GM18861 (cell line): ENCODE data around the gene NDUFC2.
A peak's percentile ranks its signal among the peaks of the same experiment; 100 is the strongest.
"Not testable (repeated sequence)": the region's sequence is repeated elsewhere in the genome, so short reads cannot be mapped to it uniquely, and the experiment has no call there.

Experiments
- ATAC-seq: cut with Tn5 transposase; IDR thresholded peaks from one replicate; pipeline ENCODE4 v1.9.1; 2021; ENCODE audit not compliant: unreplicated experiment

The NDUFC2 gene

DNA sequence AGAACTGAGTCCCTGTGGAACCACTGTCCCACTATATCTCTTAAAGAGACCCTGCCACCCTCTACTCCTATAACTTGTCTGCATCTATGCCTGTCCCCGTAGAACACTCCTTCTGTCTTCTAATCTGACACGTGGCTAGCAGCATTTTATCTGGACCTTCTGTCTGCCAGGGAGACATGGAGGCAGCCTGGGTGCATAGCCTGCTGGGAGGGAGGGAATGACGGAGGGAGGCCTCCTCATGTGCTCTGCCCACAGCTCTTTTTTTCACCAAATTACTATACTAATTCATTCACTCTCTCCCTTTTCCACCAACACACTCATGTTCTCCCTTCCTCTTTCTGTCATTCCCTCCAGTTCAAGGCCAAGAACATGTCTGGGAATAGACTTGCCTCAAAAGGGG is 23.6 kb downstream of the NDUFC2 start:
- no peak for ATAC-seq

DNA sequence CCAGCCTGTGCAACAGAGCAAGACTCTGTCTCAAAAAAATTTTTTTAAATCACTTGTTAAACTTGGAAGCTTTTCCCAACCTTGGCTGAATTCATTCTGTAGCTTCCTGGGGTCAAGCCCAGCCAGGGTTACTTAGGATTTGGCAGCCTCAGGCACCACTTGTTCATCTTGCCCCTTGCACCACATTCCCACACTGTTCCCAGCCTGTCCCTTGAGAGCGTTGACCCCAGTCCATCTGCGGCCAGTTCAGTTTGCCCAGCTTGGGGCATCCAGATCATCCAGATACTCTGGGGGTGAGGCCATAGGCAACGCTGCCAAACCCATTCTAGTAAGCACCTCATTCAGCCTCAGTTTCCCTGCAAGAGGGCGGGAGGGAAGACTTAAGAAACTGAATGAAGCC is 24.7 kb downstream of the NDUFC2 start:
- ATAC-seq = no peak

DNA sequence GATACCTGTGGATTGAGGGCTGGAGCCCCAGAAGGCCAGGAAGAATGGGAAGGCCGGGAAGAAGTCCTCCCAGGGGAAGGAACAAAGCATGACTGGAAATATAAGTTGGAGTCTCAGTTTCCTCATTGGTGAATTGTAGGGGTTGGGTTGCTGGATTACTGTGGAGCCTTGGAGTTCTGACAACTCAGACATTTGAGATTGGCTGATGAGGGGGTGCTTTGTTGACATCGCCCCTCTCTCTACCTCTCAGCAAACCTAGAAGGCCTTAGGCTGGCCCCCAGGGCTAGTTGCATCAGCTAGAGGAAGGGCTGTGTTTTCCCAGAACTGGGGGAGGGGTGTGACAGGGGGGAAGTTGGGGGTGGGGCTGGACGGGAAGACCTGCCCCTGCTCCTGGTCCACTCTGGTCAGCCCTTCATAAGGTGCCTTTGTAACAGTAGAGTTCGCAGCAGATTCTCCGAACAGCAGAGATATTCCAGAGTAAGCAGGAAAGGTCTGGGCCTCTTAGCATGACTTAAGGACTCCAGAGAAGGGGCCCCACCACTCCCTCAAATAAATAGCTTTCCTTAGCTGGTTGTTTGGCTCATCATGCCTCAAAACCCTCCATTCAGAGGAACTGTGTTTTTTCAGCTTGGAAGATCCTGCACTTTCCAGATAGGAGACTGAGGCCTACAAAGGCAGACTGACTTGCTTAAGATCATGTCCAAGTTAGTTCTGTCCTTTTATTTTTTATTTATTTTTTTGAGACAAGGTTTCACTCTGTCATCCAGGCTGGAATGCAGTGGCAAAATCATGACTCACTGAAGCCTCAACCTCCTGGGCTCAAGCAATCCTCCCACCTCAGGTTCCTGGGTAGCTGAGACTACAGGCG is 28.5 kb downstream of the NDUFC2 start:
- no peak for ATAC-seq

DNA sequence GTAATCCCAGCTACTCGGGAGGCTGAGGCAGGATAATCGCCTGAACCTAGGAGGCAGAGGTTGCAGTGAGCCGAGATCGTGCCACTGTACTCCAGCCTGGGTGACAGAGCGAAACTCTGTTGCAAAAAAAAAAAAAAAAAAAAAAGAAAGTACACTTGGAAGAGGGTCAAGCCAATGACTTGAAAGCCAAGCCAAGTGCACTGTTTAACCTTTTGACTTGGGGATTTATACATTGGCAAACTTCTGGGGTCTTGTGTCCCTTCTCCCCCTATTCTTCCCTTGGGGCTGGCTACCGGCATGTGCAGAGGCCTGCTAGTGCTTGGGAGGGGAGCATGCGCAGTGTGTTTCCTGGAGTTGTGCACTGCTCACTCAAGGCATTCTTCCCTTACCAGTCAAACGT is 30.3 kb downstream of the NDUFC2 start:
- ATAC-seq = no peak

DNA sequence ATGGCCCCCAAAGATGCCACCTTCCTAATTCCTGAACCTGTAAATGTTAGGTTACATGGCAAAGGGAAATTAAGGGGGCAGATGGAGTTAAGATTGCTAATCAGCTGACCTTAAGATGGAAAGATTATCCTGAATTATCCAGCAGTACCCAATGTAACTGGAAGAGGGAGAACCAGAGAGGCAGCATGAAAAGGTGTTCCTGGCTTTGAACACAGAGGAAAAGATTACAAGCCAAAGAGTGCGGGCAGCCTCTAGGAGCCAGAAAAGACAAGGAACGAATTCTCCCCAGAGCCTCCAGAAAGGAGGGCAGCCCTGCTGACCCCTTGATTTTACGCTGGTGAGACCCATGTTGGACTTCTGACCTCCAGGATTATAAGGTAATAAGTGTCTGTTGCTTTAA is 31.1 kb downstream of the NDUFC2 start:
- ATAC-seq = no peak

DNA sequence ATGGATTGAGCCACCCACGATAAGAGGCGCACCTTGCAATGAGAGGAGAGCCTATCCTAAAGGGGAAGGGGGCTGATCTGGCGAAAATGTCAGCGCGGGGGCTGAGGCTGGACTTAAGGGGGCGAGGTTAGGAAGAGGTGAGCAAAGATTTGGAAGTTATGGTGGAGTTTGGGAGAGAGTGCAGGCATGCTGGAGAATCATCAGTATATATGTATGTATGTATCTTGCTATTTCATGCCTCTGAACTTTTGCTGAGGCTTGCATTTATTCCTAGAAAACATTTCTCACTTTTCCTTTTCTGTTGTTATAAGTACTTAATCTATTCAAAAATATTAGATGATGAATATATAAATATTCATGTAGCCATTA is 33.2 kb downstream of the NDUFC2 start:
- no peak for ATAC-seq

DNA sequence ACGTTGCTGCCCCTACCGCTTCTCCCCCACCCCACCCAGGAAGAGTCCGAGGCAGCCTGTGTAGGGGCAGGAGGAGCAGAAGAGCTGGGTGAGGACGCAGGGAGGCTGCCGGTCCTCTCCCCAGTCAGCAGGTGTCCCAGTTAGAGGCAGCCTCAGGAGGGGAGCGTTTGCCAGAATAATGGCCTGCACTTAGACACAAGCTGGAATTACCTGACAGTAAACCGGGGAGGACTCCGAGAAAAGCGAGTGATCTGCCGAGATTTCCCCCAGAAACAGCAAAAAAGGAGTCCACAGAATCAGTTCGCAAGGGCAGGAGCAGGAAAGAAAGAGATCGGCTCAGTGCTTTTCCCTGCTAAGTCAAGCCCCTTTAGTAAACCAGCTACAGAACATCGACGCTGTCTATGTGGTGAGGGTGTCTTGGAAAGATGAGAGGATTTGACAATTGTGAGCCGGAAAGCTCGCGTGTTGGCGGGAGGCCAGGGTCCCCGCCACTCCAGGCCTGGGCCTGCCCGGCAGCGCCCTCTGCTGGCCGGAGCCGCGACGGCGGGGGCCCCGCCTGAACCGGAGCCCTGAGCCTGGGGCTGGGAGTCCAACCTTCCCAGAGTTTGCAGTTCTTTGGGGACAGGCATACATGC is 33.7 kb downstream of the NDUFC2 start:
- ATAC-seq = no peak

DNA sequence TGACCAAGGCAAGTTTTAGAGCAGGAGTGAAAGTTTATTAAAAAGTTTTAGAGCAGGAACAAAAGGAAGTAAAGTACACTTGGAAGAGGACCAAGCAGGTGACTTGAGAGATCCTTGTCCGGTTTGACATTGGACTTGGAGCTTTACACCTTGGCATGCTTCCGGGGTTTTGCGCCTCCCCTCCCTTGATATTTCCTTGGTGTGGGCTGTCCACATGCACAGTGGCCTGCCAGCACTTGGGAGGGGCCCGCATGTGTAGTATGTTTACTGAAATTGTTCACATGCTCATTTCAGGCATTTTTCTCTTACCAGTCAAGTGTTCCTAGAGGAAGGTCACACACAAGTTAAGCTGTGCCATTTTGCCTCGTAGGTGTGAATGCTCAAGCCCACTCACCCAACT is 35.0 kb downstream of the NDUFC2 start:
- no peak for ATAC-seq

DNA sequence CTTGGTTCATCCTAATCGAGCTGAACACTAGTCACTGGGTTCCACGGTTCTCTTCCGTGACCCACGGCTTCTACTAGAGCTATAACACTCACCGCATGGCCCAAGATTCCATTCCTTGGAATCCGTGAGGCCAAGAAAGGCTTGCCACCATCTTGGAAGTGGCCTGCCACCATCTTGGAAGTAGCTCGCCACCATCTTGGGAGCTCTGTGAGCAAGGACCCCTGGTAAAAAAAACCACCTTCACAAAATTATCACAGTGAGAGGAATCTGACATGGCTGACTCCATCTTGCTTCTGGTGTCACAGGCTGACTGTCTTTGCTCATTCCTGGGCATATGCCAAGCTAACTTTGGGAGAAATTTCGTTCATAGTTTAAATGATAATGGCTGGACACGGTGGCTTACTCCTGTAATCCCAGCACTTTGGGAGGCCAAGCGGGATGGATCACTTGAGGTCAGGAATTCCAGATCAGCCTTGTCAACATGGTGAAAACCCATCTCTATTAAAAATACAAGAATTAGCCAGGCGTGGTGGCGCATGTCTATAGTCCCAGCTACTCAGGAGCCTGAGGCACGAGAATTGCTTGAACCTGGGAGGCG is 37.7 kb downstream of the NDUFC2 start:
- no peak for ATAC-seq

DNA sequence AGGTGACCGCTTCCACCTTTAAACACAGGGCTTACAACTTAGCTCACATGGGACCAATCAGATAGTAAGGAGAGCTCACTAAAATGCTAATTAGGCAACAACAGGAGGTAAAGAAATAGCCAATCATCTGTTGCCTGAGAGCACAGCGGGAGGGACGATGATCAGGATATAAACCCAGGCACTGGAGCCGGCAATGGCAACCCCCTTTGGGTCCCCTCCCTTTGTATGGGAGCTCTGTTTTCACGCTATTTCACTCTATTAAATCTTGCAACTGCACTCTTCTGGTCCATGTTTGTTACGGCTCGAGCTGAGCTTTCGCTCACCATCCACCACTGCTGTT is 38.3 kb downstream of the NDUFC2 start:
- ATAC-seq = not testable (repeated sequence)

DNA sequence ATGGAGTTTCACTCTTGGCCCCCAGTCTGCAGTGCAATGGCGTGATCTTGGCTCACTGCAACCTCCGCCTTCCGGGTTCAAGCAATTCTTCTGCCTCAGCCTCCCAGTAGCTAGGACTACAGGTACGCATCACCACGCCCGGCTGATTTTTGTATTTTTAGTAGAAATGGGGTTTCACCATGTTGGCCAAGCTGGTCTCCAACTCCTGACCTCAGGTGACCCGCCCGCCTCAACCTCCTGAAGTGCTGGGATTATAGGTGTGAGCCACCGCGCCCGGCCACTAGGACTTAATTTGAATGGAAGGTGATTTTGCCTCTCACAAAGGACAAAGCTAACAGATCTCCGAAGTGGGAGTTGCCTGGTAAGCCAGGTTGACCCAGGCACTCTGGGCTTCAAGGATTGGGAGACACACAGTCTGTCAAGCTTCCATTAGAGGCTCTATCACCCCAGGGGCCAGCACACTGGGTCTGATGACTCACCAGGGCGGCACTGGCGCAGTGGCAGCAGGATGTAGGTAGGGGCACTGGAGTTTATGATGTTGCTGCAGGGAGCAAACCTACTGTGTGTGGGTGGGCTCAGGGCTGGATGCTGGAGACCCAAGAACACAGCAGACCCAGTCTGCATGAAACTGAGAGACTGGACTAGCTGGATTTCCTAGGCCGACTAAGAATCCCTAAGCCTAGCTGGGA is 38.8 kb downstream of the NDUFC2 start:
- no peak for ATAC-seq

DNA sequence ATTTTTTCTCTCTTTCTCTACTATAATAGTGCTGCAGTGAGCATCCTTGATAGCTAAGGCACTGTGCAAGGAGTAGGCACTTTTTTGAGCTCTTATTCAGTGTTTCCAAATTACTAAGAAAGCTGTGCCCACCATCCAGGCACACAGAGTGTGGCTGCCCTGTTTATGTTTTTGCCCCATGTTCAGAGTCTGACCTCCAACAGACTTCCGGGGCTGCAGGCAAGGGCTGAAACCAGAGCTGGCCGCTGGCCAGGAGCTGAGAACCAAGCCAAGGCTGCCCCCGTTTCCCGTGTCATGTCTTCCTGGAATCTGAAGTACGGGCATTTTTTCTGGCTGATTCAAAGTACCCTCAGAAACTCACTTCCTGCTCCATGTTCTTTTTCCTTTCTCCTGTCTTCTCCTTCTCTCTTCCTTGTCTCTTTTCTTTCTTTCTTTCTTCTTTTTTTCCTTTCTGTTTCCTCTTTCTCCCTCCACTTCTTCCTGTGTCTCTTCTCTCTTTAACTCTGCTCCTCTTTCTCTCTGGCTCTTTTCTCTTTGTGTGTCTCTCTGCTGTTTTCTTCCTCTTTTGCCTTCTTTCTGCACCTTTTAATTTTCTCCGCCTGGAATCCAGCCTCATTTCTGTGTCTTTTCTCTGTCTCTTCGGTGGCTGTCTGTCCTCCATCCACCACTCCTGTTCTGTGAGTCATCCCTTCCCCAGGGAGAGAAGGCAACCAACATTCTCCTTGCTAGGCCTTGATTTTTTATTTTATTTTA is 39.6 kb downstream of the NDUFC2 start:
- ATAC-seq = peak; percentile 73

DNA sequence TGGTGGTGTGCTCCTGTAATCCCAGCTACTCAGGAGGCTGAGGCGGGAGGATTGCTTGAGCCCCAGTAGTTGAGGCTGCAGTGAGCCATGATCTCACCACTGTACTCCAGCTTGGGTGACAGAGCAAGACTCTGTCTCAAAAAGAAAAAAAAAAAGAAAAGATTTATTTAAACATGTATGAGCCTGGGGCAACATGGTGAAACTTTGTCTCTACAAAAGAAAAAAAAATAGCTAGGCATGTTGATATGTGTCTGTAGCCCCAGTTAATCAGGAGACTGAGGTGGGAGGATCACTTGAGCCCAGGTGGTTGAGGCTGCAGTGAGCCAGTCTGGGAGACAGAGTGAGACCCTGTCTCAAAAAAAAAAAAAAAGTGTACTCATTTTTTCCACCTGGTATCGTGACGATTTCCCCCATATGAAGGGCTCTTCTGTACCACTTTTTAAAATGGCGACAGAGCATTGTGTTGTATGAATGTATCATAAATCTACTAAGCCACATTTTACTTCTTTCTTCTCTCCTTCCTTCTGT is 40.2 kb downstream of the NDUFC2 start:
- ATAC-seq = no peak

DNA sequence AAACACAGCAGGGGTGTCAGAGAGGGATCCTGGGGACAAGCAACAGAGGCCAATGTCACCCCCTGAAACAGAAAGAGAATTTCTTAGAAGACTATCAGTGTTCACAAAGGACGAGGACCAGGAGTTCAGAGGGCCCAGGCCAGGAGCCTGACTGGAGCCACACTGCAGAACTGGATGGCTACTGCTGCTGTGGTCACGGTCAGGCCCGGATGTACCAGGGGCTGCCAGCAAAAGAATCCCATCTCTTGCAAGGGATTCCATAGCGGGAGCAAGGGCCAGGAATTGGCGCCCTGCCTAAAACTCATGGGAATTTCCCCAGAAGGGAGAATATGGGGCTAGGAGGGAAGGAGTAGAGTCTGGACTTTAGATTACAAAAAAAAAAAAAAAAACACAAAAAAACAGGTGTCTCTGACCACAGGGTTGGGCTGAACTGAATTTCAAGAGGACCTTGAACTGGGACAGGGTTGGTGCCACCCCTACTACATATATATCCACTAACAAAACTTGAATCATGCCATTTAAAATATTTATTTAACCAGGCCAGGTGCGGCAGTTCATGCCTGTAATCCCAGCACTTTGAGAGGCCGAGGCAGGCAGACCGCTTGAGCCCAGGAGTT is 40.9 kb downstream of the NDUFC2 start:
- no peak for ATAC-seq

DNA sequence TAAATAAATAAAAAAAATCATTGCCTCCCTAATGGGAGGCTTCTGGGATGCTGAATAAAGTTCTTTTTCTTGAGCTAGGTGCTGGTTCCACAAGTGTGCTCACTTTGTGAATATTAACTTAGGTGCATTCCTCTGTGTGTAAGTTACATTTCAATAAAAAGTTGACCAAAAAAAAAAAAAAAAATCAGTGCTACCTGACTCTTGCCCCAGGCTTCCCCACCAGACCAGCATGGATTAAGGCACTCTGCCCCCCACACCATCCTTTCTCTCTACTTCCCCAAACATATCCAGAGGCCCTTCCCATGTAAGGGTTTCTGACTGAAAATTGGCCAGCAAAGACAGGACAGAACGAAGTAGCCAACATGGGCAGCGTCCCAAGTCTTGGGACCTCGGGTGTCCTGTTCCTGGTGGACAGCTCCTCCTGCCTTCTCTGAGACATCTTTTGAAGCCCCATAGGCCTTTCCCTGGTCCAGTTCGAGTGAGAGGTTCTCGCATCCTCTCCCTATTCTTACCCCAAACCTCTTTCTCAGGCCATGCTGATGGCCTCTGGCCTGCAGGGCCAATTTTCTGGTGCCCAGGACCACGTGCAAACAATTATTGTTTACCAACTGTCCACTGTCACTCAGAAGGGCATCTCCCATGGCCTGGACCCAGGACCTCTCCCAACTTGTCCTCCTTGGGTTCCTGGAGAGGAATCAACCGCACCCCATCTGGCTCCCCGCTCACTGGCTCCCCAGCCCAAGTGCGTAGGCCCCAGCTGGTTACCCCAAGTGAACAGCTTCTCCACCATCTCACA is 41.6 kb downstream of the NDUFC2 start:
- ATAC-seq = no peak

DNA sequence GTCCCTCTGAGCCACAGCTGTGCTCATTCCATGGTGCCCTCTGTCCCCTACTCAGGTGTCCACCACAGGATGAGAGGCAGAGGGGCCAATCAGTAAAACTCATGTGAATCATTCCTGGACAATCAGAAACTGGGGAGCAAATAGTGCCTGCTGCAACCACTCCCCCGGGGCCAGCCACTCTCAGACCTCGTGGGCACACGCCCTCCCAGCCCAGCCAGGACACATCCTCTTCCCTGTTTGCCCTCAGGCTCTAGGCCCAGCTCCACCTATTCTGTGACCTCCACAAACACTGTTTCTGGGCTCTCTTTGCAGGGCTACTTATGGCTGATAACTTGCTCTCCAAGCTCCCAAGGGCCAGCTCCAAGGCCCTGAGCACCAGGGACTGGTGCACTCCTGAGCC is 42.6 kb downstream of the NDUFC2 start:
- ATAC-seq = no peak

DNA sequence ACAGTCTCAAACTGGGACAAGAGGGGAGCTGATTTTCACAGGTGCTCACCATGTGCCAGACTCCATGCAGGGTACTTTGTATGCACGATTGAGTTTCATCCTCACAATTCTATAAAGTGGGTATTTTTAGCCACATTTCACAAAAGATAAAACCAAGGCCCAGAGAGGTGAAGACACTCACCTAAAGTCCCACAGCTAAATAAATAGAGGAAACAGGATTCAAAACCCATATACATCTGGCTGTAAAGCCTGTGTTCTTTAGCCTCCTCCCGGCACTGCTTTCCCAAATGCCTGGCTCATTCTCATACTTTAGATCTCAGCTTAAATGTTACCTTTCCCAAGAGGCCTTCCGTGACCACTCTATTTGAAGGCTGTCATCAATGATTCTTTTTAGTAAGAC is 43.3 kb downstream of the NDUFC2 start:
- ATAC-seq = no peak

DNA sequence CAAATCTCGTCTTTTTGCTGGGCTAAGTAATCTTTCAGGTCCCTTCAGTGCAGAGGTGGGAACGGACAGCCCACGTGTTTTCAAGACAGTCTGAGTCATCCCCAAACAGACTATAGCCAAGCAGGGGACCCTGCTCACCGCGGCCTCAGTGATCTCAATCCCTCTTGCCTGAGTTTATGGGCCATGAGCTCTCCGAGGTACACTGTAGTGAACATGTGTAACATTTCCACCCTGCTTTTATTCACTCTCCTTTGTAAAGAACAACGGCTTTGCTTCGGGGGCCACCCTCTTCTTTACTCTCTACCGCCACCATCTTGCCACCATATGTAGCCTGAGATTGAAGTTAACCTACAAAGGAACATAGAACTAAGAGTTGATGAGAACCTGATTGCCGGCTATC is 45.0 kb downstream of the NDUFC2 start:
- no peak for ATAC-seq

DNA sequence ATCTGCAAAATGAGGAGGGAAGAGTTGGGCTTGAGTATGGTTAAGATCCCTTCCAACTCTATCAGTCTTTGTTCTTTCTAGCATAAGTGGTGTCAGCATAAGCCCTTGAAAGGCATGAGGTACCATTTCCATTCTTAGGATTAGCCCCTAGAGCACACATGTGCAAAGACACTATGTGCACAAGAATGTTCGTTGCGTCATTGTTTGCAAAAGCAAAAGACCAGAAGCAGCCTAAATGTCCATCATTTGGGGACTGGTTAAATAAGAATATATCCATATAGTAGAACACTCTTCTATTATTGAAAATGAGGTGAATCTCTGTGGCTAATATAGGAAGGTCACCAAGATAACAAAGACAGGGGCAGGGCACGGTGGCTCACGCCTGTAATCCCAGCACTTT is 46.6 kb downstream of the NDUFC2 start:
- no peak for ATAC-seq

DNA sequence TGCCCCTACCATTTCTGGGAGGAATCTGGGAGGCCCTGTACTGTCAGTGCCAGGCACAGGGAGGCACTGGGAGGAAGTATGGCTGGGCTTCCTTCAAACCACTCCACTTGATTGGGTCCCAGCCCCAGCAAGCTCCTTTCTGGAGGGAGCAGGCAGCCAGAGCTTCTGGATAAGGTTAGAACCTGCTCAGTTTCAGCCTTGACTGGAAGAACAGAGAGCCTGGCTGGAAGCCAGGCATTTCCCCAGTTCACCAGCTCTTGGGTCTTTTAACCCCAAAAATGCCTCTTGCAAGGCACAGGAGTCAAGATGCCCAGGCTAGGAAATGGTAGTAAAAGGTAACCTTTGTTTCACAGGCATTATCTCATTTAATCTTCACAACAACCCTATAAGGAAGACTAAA is 47.6 kb downstream of the NDUFC2 start:
- ATAC-seq = no peak
